ENCODE results near the gene CHST6.
A peak's percentile ranks its signal among the peaks of the same experiment; 100 is the strongest.
"Not testable (repeated sequence)": the region's sequence is repeated elsewhere in the genome, so short reads cannot be mapped to it uniquely, and the experiment has no call there.

Gene CHST6

GRCh38 chr16:75519175-75519574 is 23.9 kb upstream of the CHST6 start:
- H3K9me3 ChIP-seq (ENCODE audit: insufficient read depth, low read length, severe bottlenecking) = no peaks in the 10 kb centered on the region
- no peak for ATAC-seq (ENCODE audit: insufficient read depth, low read depth)
- TF ChIP-seq EZH2 (IDR thresholded peaks at IDR 0.05; ENCODE audit: borderline replicate concordance, low read depth, low read length, severe bottlenecking) (no peak), CTCF (IDR thresholded peaks at IDR 0.05; ENCODE audit: borderline replicate concordance, extremely low read depth, low read length, poor library complexity, severe bottlenecking) (no peak)
- no peak overlapping the region for H3K4me3 ChIP-seq (ENCODE audit: low read depth in 1 of 2, low read length in 2 of 2)
- H3K36me3 ChIP-seq (ENCODE audit: insufficient read depth, low read length) = no peaks in the 10 kb centered on the region
- no peaks in the 10 kb centered on the region for H3K27me3 ChIP-seq (ENCODE audit: insufficient read depth, low read length, poor library complexity)
- DNase-seq = no peak
- H3K27ac ChIP-seq (ENCODE audit: low read length) = no peak overlapping the region
- H3K79me2 ChIP-seq (ENCODE audit: insufficient read depth, low read length) = peaks cover 4% of the 10 kb centered on the region
- no peaks in the 10 kb centered on the region for H4K20me1 ChIP-seq (ENCODE audit: insufficient read depth, low read length)
- H3K4me2 ChIP-seq (ENCODE audit: insufficient read depth, low read length) = no peak overlapping the region
- H3K9ac ChIP-seq (ENCODE audit: low read depth, low read length) = no peak overlapping the region
- peaks cover 13% of the 10 kb centered on the region for H3K4me1 ChIP-seq (ENCODE audit: insufficient read depth, low read length)
- H2AFZ ChIP-seq (ENCODE audit: low read depth, low read length) = no peak overlapping the region

GRCh38 chr16:75516189-75516966 is 21.1 kb upstream of the CHST6 start:
- not testable (repeated sequence) for H3K79me2 ChIP-seq (ENCODE audit: insufficient read depth, low read length); H3K36me3 ChIP-seq (ENCODE audit: insufficient read depth, low read length); H3K27me3 ChIP-seq (ENCODE audit: insufficient read depth, low read length, poor library complexity); H4K20me1 ChIP-seq (ENCODE audit: insufficient read depth, low read length); H3K9me3 ChIP-seq (ENCODE audit: insufficient read depth, low read length, severe bottlenecking)
- Histone ChIP-seq H3K27ac (ENCODE audit: low read length) (peak overlapping the region; percentile 73), H3K4me3 (ENCODE audit: low read depth in 1 of 2, low read length in 2 of 2) (peak overlapping the region; percentile 55 to 83), H2AFZ (ENCODE audit: low read depth, low read length) (peak overlapping the region; percentile 96), H3K9ac (ENCODE audit: low read depth, low read length) (peak overlapping the region; percentile 90), H3K4me1 (ENCODE audit: insufficient read depth, low read length) (peaks cover 13% of the 10 kb centered on the region), H3K4me2 (ENCODE audit: insufficient read depth, low read length) (peak overlapping the region; percentile 77)
- ATAC-seq (ENCODE audit: insufficient read depth, low read depth) (peak; percentile 47), DNase-seq (peak; percentile 35)

DNA sequence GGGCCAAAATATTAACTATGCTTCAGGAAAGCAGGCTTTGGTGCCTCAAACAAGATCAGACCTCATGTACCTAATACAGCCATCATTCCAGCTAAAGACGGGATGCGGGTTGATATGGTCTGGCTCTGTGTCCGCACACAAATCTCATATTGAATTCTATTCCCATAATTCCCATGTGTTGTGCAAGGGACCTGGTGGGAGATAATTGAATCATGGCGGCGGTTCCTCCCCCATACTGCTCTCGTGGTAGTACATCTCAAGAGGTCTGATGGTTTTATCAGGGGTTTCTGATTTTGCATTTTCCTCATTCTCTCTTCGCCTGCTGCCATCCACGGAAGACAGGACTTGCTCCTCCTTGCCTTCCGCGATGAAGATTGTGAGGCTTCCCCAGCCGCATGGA is 19.1 kb upstream of the CHST6 start:
- Histone ChIP-seq H3K4me3 (ENCODE audit: low read depth in 1 of 2, low read length in 2 of 2) (no peak overlapping the region), H3K4me1 (ENCODE audit: insufficient read depth, low read length) (peaks cover 13% of the 10 kb centered on the region), H3K9me3 (ENCODE audit: insufficient read depth, low read length, severe bottlenecking) (no peaks in the 10 kb centered on the region), H3K9ac (ENCODE audit: low read depth, low read length) (no peak overlapping the region), H4K20me1 (ENCODE audit: insufficient read depth, low read length) (no peaks in the 10 kb centered on the region), H3K27me3 (ENCODE audit: insufficient read depth, low read length, poor library complexity) (no peaks in the 10 kb centered on the region), H3K79me2 (ENCODE audit: insufficient read depth, low read length) (peaks cover 4% of the 10 kb centered on the region), H3K36me3 (ENCODE audit: insufficient read depth, low read length) (no peaks in the 10 kb centered on the region), H3K4me2 (ENCODE audit: insufficient read depth, low read length) (no peak overlapping the region), H2AFZ (ENCODE audit: low read depth, low read length) (no peak overlapping the region), H3K27ac (ENCODE audit: low read length) (no peak overlapping the region)
- DNase-seq (no peak), ATAC-seq (ENCODE audit: insufficient read depth, low read depth) (no peak)
- TF ChIP-seq EZH2 (IDR thresholded peaks at IDR 0.05; ENCODE audit: borderline replicate concordance, low read depth, low read length, severe bottlenecking) (no peak), CTCF (IDR thresholded peaks at IDR 0.05; ENCODE audit: borderline replicate concordance, extremely low read depth, low read length, poor library complexity, severe bottlenecking) (no peak)

DNA sequence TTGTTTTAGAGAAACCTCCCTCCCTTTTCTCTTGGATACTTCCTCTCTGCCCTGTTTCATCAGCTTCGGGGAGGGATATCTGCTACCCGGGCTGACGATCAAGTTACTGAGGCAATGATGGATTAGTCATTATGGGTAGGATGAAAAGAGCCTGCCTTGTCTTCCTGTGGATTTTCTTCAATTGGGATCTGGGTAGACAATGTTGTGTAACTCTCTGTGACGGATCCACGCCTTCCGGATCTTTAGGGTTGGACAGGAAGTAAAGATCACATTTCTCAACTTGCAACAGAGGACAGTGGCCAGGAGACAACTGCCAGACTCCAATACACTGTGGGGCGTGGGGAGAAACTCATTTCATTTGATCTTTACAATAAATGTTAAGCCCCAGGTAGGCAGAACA is 11.3 kb upstream of the CHST6 start:
- Histone ChIP-seq H3K4me3 (ENCODE audit: low read depth in 1 of 2, low read length in 2 of 2) (no peak overlapping the region), H3K4me2 (ENCODE audit: insufficient read depth, low read length) (no peak overlapping the region), H3K4me1 (ENCODE audit: insufficient read depth, low read length) (no peaks in the 10 kb centered on the region), H3K9ac (ENCODE audit: low read depth, low read length) (no peak overlapping the region), H3K9me3 (ENCODE audit: insufficient read depth, low read length, severe bottlenecking) (no peaks in the 10 kb centered on the region), H3K79me2 (ENCODE audit: insufficient read depth, low read length) (no peaks in the 10 kb centered on the region), H4K20me1 (ENCODE audit: insufficient read depth, low read length) (no peaks in the 10 kb centered on the region), H2AFZ (ENCODE audit: low read depth, low read length) (no peak overlapping the region), H3K27ac (ENCODE audit: low read length) (no peak overlapping the region), H3K27me3 (ENCODE audit: insufficient read depth, low read length, poor library complexity) (no peaks in the 10 kb centered on the region), H3K36me3 (ENCODE audit: insufficient read depth, low read length) (no peaks in the 10 kb centered on the region)
- no peak for ATAC-seq (ENCODE audit: insufficient read depth, low read depth)
- no peak for DNase-seq
- no peak for TF ChIP-seq EZH2 (IDR thresholded peaks at IDR 0.05; ENCODE audit: borderline replicate concordance, low read depth, low read length, severe bottlenecking)
- no peak for TF ChIP-seq CTCF (IDR thresholded peaks at IDR 0.05; ENCODE audit: borderline replicate concordance, extremely low read depth, low read length, poor library complexity, severe bottlenecking)

Data from DND-41 (cell line).